Coronary artery (tissue), 2 donors: ENCODE results near the gene UBE2G2.

ENCODE experiments used
- DNase-seq: peaks from one replicate; pipeline ENCODE4 v3.0.0-alpha.2; 2017; ENCODE audit warnings: low spot score
- H3K27ac ChIP-seq, 2 donors: fragments of 200-600 bp; sonication (generic); one replicate each; pipeline ENCODE4 v1.5.1; 2016 to 2019
- H3K4me3 ChIP-seq: fragments of 200-600 bp; sonication (generic); 2 replicates; pipeline ENCODE4 v1.5.1; 2016; ENCODE audit warnings: mild to moderate bottlenecking, moderate library complexity
- TF ChIP-seq, protein P1 (sequence below): fragments of 200-600 bp; sonication (generic); IDR thresholded peaks from one replicate; pipeline ENCODE4 v1.5.1; 2019; ENCODE audit warnings: antibody characterized with exemption

UBE2G2 gene

GRCh38 chr21:44779417-44780136, 22.0 kb downstream of the UBE2G2 start:
- TF ChIP-seq, protein P1, sequence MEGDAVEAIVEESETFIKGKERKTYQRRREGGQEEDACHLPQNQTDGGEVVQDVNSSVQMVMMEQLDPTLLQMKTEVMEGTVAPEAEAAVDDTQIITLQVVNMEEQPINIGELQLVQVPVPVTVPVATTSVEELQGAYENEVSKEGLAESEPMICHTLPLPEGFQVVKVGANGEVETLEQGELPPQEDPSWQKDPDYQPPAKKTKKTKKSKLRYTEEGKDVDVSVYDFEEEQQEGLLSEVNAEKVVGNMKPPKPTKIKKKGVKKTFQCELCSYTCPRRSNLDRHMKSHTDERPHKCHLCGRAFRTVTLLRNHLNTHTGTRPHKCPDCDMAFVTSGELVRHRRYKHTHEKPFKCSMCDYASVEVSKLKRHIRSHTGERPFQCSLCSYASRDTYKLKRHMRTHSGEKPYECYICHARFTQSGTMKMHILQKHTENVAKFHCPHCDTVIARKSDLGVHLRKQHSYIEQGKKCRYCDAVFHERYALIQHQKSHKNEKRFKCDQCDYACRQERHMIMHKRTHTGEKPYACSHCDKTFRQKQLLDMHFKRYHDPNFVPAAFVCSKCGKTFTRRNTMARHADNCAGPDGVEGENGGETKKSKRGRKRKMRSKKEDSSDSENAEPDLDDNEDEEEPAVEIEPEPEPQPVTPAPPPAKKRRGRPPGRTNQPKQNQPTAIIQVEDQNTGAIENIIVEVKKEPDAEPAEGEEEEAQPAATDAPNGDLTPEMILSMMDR: no peak
- Histone ChIP-seq H3K27ac (no peak overlapping the region), H3K4me3 (no peak overlapping the region)
- peak; percentile 69 for DNase-seq

GRCh38 chr21:44778983-44779382, 22.6 kb downstream of the UBE2G2 start:
- TF ChIP-seq, protein P1: no peak
- DNase-seq: no peak
- no peak overlapping the region for H3K4me3 ChIP-seq
- H3K27ac ChIP-seq: no peak overlapping the region

DNA sequence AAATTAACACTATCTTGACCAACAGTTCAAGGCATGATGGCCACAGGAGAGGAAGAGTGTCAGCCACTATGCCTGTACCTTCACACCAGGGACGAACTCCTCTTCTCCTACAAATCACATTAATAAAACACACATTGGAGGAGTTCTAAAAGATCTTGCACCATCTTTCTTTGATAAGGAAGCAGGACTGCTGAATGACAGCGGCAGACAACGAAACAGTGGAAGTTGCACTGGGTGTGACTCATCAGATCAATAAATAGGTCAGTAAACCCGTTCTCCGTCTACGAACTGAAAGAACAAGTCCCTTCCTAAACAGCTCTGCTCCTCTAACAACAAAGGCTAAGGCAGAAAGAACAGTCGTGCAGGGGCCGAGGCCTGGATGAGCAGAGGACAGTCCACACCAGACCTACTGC, 23.1 kb downstream of the UBE2G2 start:
- DNase-seq: peak; percentile 9
- H3K27ac ChIP-seq: no peak overlapping the region
- H3K4me3 ChIP-seq: no peak overlapping the region
- TF ChIP-seq, protein P1: no peak

- TF ChIP-seq, protein P1: no peak
- H3K4me3 ChIP-seq: no peak overlapping the region
- H3K27ac ChIP-seq: no peak overlapping the region
- peak; percentile 31 for DNase-seq
Observed at GRCh38 chr21:44778094-44778493, 23.5 kb downstream of the UBE2G2 start.

- peak; percentile 12 for DNase-seq
- TF ChIP-seq, protein P1: no peak
- Histone ChIP-seq H3K27ac (no peak overlapping the region), H3K4me3 (no peak overlapping the region)
Observed at GRCh38 chr21:44774972-44775371, 26.6 kb downstream of the UBE2G2 start.

- TF ChIP-seq, protein P1: no peak
- DNase-seq: peak; percentile 38
- Histone ChIP-seq H3K4me3 (no peak overlapping the region), H3K27ac (no peak overlapping the region)
Observed at GRCh38 chr21:44773291-44773932, 28.2 kb downstream of the UBE2G2 start.
